D721Med (cell line): ENCODE results near the gene KLK7.

Source experiments
- DNase-seq: peaks from one replicate; pipeline ENCODE4 v3.0.0; 2011; ENCODE audit warnings: low spot score; ENCODE audit not compliant: insufficient read length
- FAIRE-seq: peaks from 2 replicates; lab custom pipeline; 2011; peaks lifted over from hg19 to GRCh38; lab: Jason Lieb, UNC
- CTCF ChIP-seq: IDR thresholded peaks from 2 replicates; pipeline ENCODE4 v1.5.1; 2012; ENCODE audit warnings: mild to moderate bottlenecking, control low read depth; ENCODE audit not compliant: insufficient read depth; ENCODE audit errors: missing control alignments

The KLK7 gene

DNA sequence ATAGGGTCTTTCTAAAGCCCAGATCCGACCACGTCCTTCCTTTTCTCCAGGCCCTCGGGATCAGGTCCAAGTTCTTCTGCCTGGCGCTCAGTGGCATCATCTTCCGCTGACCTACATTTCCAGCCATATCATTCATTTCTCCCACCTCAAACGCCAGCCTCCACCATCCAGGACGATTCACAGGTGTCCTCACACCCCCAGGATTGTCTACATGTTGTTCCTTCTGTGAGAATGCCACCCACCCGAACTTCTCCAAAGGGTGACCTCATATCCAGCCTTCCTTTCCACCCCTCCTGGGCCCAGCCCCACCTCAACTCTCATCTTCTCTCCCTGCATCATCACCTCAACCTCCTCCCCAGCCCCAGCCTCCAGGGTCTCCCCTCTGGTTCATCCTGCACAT, 26.1 kb downstream of the KLK7 start:
- TF ChIP-seq CTCF: no peak
- DNase-seq (no peak), FAIRE-seq (no peak)

- DNase-seq (no peak), FAIRE-seq (no peak)
- no peak for TF ChIP-seq CTCF
Measured at GRCh38 chr19:50952910-50953309, 30.8 kb downstream of the KLK7 start, which contains the start of gene KLK5. Gene KLK5, minus strand, starts transcription at chr19:50953038. Its CDS starts 381 bp downstream, at chr19:50952657.

- FAIRE-seq (no peak), DNase-seq (no peak)
- TF ChIP-seq CTCF: no peak
Measured at GRCh38 chr19:50949861-50950260, 33.9 kb downstream of the KLK7 start.

GRCh38 chr19:50947123-50947522, 36.6 kb downstream of the KLK7 start:
- DNase-seq (no peak), FAIRE-seq (no peak)
- TF ChIP-seq CTCF: no peak

DNA sequence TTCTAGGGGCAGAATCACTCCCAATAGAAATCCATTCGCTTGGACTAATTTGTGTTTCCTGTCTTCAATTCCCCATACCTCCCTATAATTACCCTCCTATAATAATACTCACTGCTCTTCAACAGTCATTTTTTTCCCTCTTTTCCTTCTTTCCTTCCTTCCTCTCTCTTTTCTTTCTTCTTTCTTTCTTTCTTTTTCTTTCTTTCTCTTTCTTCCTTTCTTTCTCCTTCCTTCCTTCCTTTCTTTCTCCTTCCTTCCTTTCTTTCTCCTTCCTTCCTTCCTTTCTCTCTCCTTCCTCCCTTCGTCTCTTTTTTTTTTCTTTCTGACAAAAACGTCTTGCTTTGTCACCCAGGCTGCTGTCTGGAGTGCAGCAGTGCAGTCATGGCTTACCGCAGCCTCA, 38.9 kb downstream of the KLK7 start:
- FAIRE-seq (no peak), DNase-seq (no peak)
- TF ChIP-seq CTCF: no peak

DNA sequence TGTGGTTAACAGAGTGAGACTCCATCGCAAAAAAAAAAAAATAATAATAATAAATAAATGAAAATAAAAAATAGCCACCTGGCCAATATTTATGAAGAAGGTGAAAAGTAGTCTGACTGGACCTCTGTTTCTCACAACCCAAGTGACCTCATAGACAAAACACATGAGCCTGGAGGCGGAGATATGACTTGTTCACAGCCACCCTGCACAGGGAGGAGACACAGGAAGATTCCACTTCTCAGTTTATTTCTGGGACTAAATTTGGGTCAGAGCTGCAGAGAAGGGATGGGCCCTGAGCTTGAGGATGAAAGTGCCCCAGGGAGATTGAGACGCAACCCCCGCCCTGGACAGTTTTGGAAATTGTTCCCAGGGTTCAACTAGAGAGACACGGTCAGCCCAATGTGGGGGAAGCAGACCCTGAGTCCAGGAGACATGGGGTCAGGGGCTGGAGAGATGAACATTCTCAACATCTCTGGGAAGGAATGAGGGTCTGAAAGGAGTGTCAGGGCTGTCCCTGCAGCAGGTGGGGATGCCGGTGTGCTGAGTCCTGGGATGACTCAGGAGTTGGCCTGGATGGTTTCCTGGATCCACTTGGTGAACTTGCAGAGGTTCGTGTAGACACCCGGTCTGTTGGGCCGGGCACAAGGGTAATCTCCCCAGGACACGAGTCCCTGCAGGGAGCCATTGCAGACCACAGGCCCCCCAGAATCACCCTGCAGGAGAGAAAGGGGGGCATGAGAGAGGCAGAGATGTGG, 40.5 kb downstream of the KLK7 start:
- DNase-seq (no peak), FAIRE-seq (no peak)
- TF ChIP-seq CTCF: no peak

DNA sequence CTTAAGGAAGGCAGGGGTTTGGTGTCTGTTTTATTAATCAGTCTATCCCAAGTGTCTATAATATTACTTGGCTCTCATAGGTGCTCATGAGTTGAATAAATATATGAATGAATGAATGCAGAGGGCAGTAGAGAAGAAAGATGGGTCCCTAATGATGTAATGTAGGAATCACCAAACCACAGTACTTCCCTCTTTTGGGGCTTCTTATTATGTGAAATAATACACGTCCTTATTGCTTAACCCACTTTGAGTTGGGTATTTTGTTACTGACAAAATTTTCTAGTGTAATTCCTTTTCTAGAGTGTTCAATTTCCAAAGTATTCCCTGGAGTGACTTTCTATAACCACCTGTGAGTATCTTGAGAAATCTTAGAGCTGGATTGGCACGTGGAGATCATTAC, 44.1 kb downstream of the KLK7 start:
- no peak for TF ChIP-seq CTCF
- FAIRE-seq: no peak
- DNase-seq: no peak
